ENCODE results near the gene MIPOL1. TPM values are rescaled to one million over a fixed set of nuclear protein-coding genes. Genes with fewer than 3 reads are reported as not detected.
"Not testable (repeated sequence)": the region's sequence is repeated elsewhere in the genome, so short reads cannot be mapped to it uniquely, and the experiment has no call there.

Gene MIPOL1
- total RNA-seq, 1 donor from 2014 or later = 12.3 TPM

- no peak for DNase-seq (ENCODE audit: low spot score)
Measured at GRCh38 chr14:37546621-37547447, 349.1 kb downstream of the MIPOL1 start.

- no peak for DNase-seq (ENCODE audit: low spot score)
Measured at GRCh38 chr14:37550511-37550910, 352.8 kb downstream of the MIPOL1 start.

- DNase-seq (ENCODE audit: low spot score) = no peak
Measured at GRCh38 chr14:37551119-37551518, 353.4 kb downstream of the MIPOL1 start.

DNA sequence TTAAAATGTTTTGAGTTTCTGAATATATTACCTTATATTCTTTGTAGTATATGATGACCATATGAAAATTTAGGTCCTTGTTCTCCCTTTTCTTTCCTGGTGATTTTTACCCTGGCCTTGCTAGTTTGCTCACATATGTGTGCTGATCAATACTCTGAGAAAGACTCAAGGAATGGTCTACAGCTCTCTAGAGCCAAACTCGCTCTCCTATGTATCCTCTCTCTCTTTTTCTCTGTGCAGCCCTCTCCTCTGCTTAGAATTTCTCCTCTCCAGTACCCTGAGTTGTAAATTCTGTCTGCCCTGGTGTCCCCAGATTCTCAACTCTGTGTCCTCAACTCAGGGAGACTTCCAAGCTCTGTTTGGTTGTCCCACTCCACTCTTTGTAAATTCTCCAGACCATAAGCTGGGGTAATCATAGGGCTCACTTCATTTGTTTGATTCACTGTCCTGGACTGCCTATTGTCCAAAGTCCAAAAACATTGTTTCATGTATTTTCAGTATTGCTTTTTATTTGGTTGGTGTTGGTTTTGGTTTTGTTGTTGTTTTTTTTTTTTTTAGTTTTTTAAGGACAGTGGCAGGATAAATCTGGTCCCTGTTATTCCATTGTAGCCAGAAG, 356.3 kb downstream of the MIPOL1 start:
- DNase-seq (ENCODE audit: low spot score) = no peak

GRCh38 chr14:37555596-37555995, 357.9 kb downstream of the MIPOL1 start:
- DNase-seq (ENCODE audit: low spot score) = not testable (repeated sequence)

- DNase-seq (ENCODE audit: low spot score) = no peak
Measured at GRCh38 chr14:37558740-37559139, 361.0 kb downstream of the MIPOL1 start.

DNA sequence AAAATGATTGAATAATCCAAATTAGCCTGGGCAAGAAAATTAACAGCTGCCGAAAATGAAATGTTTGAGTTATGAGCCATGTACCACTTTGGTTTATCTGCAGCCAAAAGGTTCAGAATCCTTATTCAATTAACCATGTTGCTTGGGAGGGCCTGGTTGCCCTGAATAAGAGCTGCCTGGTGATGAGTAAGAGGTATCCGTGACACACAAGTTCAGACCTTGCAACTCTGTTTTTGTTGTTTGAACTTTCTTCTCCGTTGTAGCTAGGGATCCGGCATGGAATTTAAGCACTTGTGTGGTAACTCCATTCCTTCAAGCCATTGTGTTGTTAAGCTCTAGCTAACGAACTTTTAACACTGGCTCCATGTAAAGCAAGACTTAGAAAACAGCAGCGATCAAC, 361.6 kb downstream of the MIPOL1 start:
- no peak for DNase-seq (ENCODE audit: low spot score)

DNA sequence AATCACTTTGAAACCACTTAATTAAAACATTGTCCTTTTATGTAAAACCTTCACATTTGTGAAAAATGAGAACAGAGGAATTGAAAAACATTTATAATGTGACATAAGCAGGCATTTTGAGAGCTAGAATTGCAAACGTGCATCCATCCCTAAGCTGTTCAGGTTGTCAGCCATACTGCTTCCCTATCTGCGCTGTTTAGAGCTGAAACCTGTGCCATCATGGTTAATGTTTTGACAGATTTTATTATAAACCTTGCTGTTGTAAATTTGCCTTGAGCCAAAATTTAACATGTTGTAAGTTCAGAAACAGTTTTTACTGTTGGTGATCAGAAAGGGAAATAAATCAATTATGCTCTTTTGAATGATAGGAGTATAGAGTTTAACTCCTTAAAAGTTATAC, 365.5 kb downstream of the MIPOL1 start:
- no peak for DNase-seq (ENCODE audit: low spot score)

- no peak for DNase-seq (ENCODE audit: low spot score)
Measured at GRCh38 chr14:37565550-37565949, 367.8 kb downstream of the MIPOL1 start.

GRCh38 chr14:37566811-37567371, 369.2 kb downstream of the MIPOL1 start:
- no peak for DNase-seq (ENCODE audit: low spot score)

GRCh38 chr14:37569729-37570128, 372.0 kb downstream of the MIPOL1 start:
- no peak for DNase-seq (ENCODE audit: low spot score)

DNA sequence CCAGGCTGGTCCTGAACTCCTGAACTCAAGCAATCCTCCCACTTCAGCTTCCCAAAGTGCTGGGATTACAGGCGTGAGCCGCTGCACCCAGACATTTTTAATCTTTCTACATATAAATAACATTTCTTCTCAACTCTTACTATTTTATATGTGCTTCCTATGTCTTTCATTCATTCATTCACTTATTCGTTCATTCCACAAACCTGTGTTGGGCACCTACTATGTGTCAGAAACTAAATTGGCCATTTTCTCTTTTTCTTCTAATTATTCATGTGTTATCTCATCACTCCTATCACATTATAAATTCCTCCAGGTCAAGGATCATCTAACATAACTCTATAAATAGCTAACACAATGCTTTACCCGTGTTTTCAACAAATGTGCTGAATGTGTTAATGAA, 373.7 kb downstream of the MIPOL1 start:
- no peak for DNase-seq (ENCODE audit: low spot score)

DNA sequence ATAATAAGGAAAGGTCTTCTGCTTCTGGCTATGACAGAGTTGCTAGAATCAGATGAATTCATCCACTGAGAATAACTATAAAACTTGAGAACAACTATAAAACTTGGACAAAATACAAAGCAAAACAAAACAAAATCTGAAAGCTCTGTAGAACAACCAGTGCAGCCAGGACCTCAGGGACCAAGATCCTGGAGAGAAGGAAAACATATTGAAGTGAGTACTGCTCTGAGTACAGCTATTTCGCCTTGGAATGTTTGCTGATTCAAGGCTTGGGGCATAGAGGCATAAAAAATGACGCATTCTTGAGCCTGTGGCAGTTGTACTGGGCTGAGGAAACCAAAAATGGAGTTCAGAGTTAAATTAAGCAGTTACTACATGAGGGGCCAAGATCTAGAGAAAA, 375.6 kb downstream of the MIPOL1 start:
- DNase-seq (ENCODE audit: low spot score) = no peak

GRCh38 chr14:37579274-37579673, 381.5 kb downstream of the MIPOL1 start:
- no peak for DNase-seq (ENCODE audit: low spot score)

DNA sequence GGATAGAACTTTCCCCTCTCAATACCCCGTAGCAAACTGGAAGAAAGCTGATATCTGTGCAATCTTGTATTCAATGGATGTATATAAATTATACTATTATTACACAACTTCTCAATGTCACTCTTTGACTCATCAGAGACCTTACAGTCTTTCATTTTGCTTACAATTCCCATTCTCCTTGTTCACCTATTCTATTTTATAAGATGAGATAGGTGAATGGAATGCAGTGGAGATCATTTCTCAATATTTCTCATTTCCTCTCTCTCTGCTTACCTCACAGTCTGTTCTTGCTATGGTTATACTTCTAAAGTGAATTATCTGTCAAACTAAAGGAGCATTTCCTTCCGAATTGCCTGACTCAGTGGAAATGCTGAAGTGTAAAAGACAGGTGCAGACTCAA, 382.4 kb downstream of the MIPOL1 start:
- no peak for DNase-seq (ENCODE audit: low spot score)

- DNase-seq (ENCODE audit: low spot score) = no peak
Measured at GRCh38 chr14:37583358-37584210, 385.8 kb downstream of the MIPOL1 start.

GRCh38 chr14:37584211-37585100, 386.7 kb downstream of the MIPOL1 start:
- DNase-seq (ENCODE audit: low spot score) = no peak

- no peak for DNase-seq (ENCODE audit: low spot score)
Measured at GRCh38 chr14:37585101-37585511, 387.4 kb downstream of the MIPOL1 start.

DNA sequence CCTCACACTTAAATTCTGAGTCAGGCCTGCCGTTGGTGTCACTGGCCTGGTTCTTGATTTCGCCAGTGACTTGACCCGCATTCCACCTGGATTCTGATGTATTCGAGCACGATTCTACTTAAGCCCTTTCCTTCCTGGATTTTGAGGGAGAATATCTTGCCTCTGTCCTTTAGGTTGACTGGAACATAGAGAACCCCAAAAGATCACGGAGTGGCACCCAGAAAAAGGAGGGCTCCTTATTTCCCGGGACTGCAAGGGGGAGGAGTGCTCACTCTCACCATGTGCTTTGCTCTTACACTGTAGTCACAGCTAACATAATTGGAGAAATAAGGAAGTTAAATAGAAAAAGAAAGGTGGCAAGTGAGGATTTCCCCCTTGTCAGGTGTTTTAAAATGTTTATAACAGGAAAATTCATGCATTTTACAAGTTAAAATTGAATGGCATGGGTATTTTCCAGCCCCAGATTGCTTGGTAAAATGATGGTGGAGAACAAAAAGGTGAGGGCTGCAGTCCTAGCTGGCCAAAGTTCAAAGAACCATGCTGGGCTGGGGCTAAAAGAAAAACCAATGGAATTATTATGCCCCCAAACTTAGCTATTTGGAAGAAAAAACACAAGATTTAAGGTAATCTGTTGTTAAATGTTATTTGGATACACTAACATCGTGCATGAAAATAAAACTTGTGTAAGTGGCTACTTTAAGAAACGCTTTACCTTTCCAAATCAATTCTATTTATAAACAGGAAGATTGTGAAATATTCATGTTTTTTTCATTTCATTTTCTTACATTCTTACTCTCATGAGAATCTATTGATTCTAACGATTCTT, 388.4 kb downstream of the MIPOL1 start:
- DNase-seq (ENCODE audit: low spot score) = no peak

DNA sequence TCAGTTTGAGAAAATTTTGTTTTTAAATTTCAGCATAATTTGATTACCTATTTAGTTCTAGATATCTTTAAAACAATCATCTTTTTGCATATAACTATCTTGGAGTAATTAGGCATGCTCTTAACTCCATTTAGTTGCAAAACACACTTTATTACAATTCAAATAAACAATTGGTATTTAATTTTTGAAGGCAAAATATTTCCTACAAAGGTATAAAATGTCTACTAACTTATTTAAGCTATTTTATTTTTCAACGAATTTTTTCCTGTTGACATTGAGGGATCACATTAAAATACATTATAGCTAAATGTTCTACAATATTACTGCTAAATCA, 389.0 kb downstream of the MIPOL1 start:
- no peak for DNase-seq (ENCODE audit: low spot score)
